ENCODE measurements around the gene KCNAB1. TPM values are rescaled to one million over a fixed set of nuclear protein-coding genes. Genes with fewer than 3 reads are reported as not detected.

Gene KCNAB1
- total and polyA plus RNA-seq, 10 of the 15 experiments (the other 5 are each of a cell fraction or from before 2014, with no cell fraction given), result 0.11 to 0.69 (median 0.43) TPM; not detected in 6

DNA sequence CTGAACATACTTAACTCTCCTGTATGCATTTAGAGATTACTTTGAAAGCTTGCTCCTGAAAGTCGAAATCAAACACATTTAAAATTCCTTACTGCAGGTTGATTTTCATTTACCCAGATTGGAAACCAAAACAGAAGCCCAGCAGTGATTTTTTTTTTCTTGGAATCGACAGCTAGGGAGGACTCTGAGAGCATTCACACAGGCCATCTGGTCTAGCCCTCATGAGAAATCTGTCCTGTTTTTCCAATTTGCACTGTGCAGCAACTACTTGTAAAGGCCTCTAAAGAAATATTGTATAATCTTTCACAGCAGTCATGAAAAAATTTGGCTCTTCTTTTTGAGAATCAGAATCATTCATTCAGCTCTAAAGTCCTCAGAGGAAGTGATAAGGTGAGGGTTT is 179.2 kb downstream of the KCNAB1 start (continued):
- TF ChIP-seq, protein P1, sequence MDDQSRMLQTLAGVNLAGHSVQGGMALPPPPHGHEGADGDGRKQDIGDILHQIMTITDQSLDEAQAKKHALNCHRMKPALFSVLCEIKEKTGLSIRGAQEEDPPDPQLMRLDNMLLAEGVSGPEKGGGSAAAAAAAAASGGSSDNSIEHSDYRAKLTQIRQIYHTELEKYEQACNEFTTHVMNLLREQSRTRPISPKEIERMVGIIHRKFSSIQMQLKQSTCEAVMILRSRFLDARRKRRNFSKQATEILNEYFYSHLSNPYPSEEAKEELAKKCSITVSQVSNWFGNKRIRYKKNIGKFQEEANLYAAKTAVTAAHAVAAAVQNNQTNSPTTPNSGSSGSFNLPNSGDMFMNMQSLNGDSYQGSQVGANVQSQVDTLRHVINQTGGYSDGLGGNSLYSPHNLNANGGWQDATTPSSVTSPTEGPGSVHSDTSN (IDR thresholded peaks at IDR 0.05; ENCODE audit: insufficient replicate concordance, low read depth, low read length), result no peak
- TF ChIP-seq FOXM1 (IDR thresholded peaks at IDR 0.05; ENCODE audit: low read depth, low read length) (no peak), RBBP5 (conservative IDR thresholded peaks at IDR 0.05) (no peak), MYB (IDR thresholded peaks at IDR 0.05; ENCODE audit: borderline replicate concordance, low read depth, low read length) (no peak), MAX (IDR thresholded peaks at IDR 0.05; ENCODE audit: low read depth, low read length) (no peak)

DNA sequence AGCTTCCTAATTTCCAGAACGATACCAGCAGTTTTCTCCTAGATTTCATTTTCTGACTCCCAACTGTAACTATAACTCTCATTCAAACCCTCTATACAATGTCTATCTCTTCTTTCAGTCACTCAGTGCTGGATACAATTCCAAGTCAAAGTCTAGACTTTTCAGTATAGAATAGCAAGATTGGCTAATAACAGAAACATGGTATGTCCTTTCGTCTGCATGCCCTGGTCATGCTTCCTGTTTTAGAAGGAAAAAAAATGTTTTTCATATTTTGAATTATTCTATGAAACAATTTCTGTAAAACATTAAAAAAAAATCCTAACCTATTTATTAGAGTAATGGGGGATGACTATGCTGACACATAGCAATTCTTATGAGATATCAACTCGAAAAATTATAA is 180.0 kb downstream of the KCNAB1 start:
- intact Hi-C loops (cut with micrococcal nuclease; ENCODE audit: unreplicated experiment), result no loop called here
- no peak overlapping the region for H3K4me2 ChIP-seq (ENCODE audit: control insufficient read depth, insufficient read depth)

More for the DNA sequence above, 180.0 kb downstream of the KCNAB1 start:
- Histone ChIP-seq H2AFZ (ENCODE audit: control insufficient read depth, low read depth, low read length) (no peak overlapping the region), H3K4me1 (ENCODE audit: control insufficient read depth, insufficient read depth, low read length) (no peaks in the 10 kb centered on the region), H3K79me2 (ENCODE audit: control insufficient read depth, insufficient read depth, low read length) (no peaks in the 10 kb centered on the region), H3K27me3 (replicated peaks in 1 of 2; ENCODE audit: control insufficient read depth in 2 of 2, insufficient read depth in 2 of 2, low read length in 1 of 2) (no peaks in the 10 kb centered on the region), H3K9me3 (replicated peaks; ENCODE audit: control insufficient read depth, insufficient read depth, low read length) (no peaks in the 10 kb centered on the region), H3K36me3 (ENCODE audit: control insufficient read depth in 2 of 2, insufficient read depth in 2 of 2, low read length in 1 of 2) (no peaks in the 10 kb centered on the region), H3K4me3 (no peak overlapping the region), H4K20me1 (ENCODE audit: control insufficient read depth, insufficient read depth) (no peaks in the 10 kb centered on the region), H3K27ac (ENCODE audit: control insufficient read depth, insufficient read depth) (no peak overlapping the region), H3K9ac (ENCODE audit: control insufficient read depth, insufficient read depth, low read length) (no peak overlapping the region)
- RAD21 ChIA-PET (ENCODE audit: unreplicated experiment), result no interaction called here
- SMC1A ChIA-PET (ENCODE audit: uncharacterized antibody, unreplicated experiment), result no interaction called here
- DNase-seq (ENCODE audit: low read depth, low spot score) (no peak), ATAC-seq (no peak), FAIRE-seq (no peak)
- POLR2A ChIA-PET, result no interaction called here
- BruUV-seq (replicated peaks), result no TSS peak
- 2% methylated on average over 3 of the region's 3 CpGs for WGBS (ENCODE audit: insufficient coverage, insufficient replicate concordance, low lambda C conversion rate, missing lambda C conversion rate)
- CTCF ChIA-PET, result interaction anchor here (0.9 to 1.1 kb wide), 2 partner anchors 35 to 151 kb away, joined by 3 read pairs; no protein-coding TSS in a partner anchor
- no peak for TF ChIP-seq RELA (IDR thresholded peaks at IDR 0.05; ENCODE audit: borderline replicate concordance, partially characterized antibody)
- no peak for TF ChIP-seq LARP7 (IDR thresholded peaks at IDR 0.05)
- no peak for TF ChIP-seq EZH2 (IDR thresholded peaks at IDR 0.05; ENCODE audit: borderline replicate concordance, control insufficient read depth, low read depth, low read length)
- TF ChIP-seq CHD1 (IDR thresholded peaks at IDR 0.05; ENCODE audit: low read depth, low read length), result no peak
- no peak for TF ChIP-seq RB1 (IDR thresholded peaks at IDR 0.05; ENCODE audit: borderline replicate concordance)
- TF ChIP-seq PRDM15 (CRISPR knock-in tag; IDR thresholded peaks at IDR 0.05), result no peak
- no peak for TF ChIP-seq NFYA (IDR thresholded peaks at IDR 0.05; ENCODE audit: borderline replicate concordance, low read depth, low read length)
- TF ChIP-seq NBN (IDR thresholded peaks at IDR 0.05), result no peak
- TF ChIP-seq ZNF24 (IDR thresholded peaks at IDR 0.05), result no peak
- TF ChIP-seq ZBTB33 (IDR thresholded peaks at IDR 0.05), result no peak
- in situ Hi-C loops (cut with MboI), result no loop called here
